GM12891 (cell line): ENCODE measurements around the gene TMEM132E.

ENCODE experiments used
- DNase-seq: peaks from one replicate; pipeline ENCODE4 v3.0.0; 2011; ENCODE audit warnings: low spot score; ENCODE audit not compliant: insufficient read length
- FAIRE-seq: peaks from 2 replicates; lab custom pipeline; 2011; peaks lifted over from hg19 to GRCh38; lab: Jason Lieb, UNC
- PAX5 ChIP-seq: IDR thresholded peaks from 2 replicates; pipeline ENCODE4 v1.6.1; 2011; ENCODE audit warnings: low read length, moderate library complexity, mild to moderate bottlenecking; ENCODE audit not compliant: insufficient read depth, severe bottlenecking
- POLR2A ChIP-seq: IDR thresholded peaks from 2 replicates; pipeline ENCODE4 v1.6.1; 2011; ENCODE audit warnings: low read depth, low read length, control low read depth
- POLR2AphosphoS5 ChIP-seq: IDR thresholded peaks from 2 replicates; pipeline ENCODE4 v1.6.1; 2011; ENCODE audit warnings: low read depth, low read length, control low read depth
- POU2F2 ChIP-seq: IDR thresholded peaks from 2 replicates; pipeline ENCODE4 v1.6.1; 2011; ENCODE audit warnings: low read depth, mild to moderate bottlenecking, control low read depth, low read length, moderate library complexity
- SPI1 ChIP-seq: IDR thresholded peaks from 2 replicates; pipeline ENCODE4 v1.6.1; 2011; ENCODE audit warnings: low read depth, low read length, control low read depth
- TAF1 ChIP-seq: IDR thresholded peaks from 2 replicates; pipeline ENCODE4 v1.6.1; 2011; ENCODE audit warnings: low read depth, low read length, control low read depth

TMEM132E gene

GRCh38 chr17:34673516-34673915 lies 94.1 kb downstream of the TMEM132E start:
- no peak for TF ChIP-seq POLR2AphosphoS5
- no peak for TF ChIP-seq SPI1
- TF ChIP-seq TAF1 = no peak
- no peak for TF ChIP-seq POU2F2
- no peak for TF ChIP-seq POLR2A
- no peak for TF ChIP-seq PAX5
- DNase-seq = no peak
- FAIRE-seq = no peak

- no peak for DNase-seq
- FAIRE-seq = no peak
- no peak for TF ChIP-seq POLR2AphosphoS5
- TF ChIP-seq POLR2A = no peak
- TF ChIP-seq PAX5 = no peak
- TF ChIP-seq POU2F2 = no peak
- no peak for TF ChIP-seq TAF1
- no peak for TF ChIP-seq SPI1
These were observed 94.9 kb downstream of the TMEM132E start for GRCh38 chr17:34673995-34674890.

- no peak for DNase-seq
- TF ChIP-seq POU2F2 = no peak
- no peak for TF ChIP-seq SPI1
- TF ChIP-seq TAF1 = no peak
- TF ChIP-seq POLR2A = no peak
- TF ChIP-seq PAX5 = no peak
- no peak for TF ChIP-seq POLR2AphosphoS5
- no peak for FAIRE-seq
These were observed 95.8 kb downstream of the TMEM132E start for GRCh38 chr17:34675143-34675542.

- no peak for DNase-seq
- no peak for TF ChIP-seq POLR2A
- TF ChIP-seq SPI1 = no peak
- no peak for TF ChIP-seq PAX5
- no peak for TF ChIP-seq POLR2AphosphoS5
- TF ChIP-seq POU2F2 = no peak
- TF ChIP-seq TAF1 = no peak
- no peak for FAIRE-seq
These were observed 96.2 kb downstream of the TMEM132E start for GRCh38 chr17:34675605-34676004.

GRCh38 chr17:34680151-34680550 lies 100.8 kb downstream of the TMEM132E start:
- DNase-seq (no peak), FAIRE-seq (no peak)
- TF ChIP-seq POLR2A (no peak), POU2F2 (no peak), PAX5 (no peak), POLR2AphosphoS5 (no peak)

GRCh38 chr17:34682305-34682704 lies 102.9 kb downstream of the TMEM132E start:
- FAIRE-seq = no peak

GRCh38 chr17:34683390-34683789 lies 104.0 kb downstream of the TMEM132E start:
- TF ChIP-seq TAF1 (no peak), POU2F2 (no peak), POLR2AphosphoS5 (no peak), PAX5 (no peak), POLR2A (no peak), SPI1 (no peak)
- DNase-seq (no peak), FAIRE-seq (no peak)

More at GRCh38 chr17:34682305-34682704, 102.9 kb downstream of the TMEM132E start:
- DNase-seq = no peak
- TF ChIP-seq POLR2AphosphoS5 (no peak), POU2F2 (no peak), PAX5 (no peak), POLR2A (no peak), TAF1 (no peak), SPI1 (no peak)
